Mesendoderm (in vitro differentiated cells): ENCODE measurements around the gene HOMER1.

Source experiments
- DNase-seq: peaks from one replicate; pipeline ENCODE4 v3.0.0; 2013
- H2AK5ac ChIP-seq: 2 replicates; pipeline ENCODE4 v1.6.1; 2013; ENCODE audit warnings: low read length, inconsistent platforms
- H2BK120ac ChIP-seq: 2 replicates; pipeline ENCODE4 v1.6.1; 2013; ENCODE audit warnings: low read depth, mild to moderate bottlenecking, low read length, moderate library complexity, mixed read lengths
- H2BK15ac ChIP-seq: replicated peaks from 2 replicates; pipeline ENCODE4 v1.6.1; 2013; ENCODE audit warnings: low read depth, mild to moderate bottlenecking, moderate library complexity
- H2BK5ac ChIP-seq: 2 replicates; pipeline ENCODE4 v1.6.1; 2013; ENCODE audit warnings: low read length, inconsistent platforms
- H3K18ac ChIP-seq: 2 replicates; pipeline ENCODE4 v1.6.1; 2013; ENCODE audit warnings: mild to moderate bottlenecking, low read length, mixed read lengths
- H3K23ac ChIP-seq: one replicate; pipeline ENCODE4 v1.6.1; 2013; ENCODE audit warnings: low read length
- H3K27ac ChIP-seq: 2 replicates; pipeline ENCODE4 v1.5.1; 2013; ENCODE audit warnings: low read depth, mild to moderate bottlenecking, inconsistent platforms, low read length, moderate library complexity
- H3K27me3 ChIP-seq: 2 replicates; pipeline ENCODE4 v1.6.1; 2013; ENCODE audit warnings: low read length, control low read depth, mild to moderate bottlenecking, inconsistent platforms; ENCODE audit not compliant: insufficient read depth, poor library complexity
- H3K36me3 ChIP-seq: 2 replicates; pipeline ENCODE4 v1.6.1; 2013; ENCODE audit warnings: low read length, inconsistent platforms; ENCODE audit not compliant: control insufficient read depth, insufficient read depth
- H3K4ac ChIP-seq: one replicate; pipeline ENCODE4 v1.6.1; 2013; ENCODE audit warnings: low read depth, mild to moderate bottlenecking, low read length, moderate library complexity
- H3K4me1 ChIP-seq: 2 replicates; pipeline ENCODE4 v1.6.1; 2013; ENCODE audit warnings: low read depth, low read length, inconsistent platforms; ENCODE audit not compliant: control insufficient read depth
- H3K4me2 ChIP-seq: 2 replicates; pipeline ENCODE4 v1.6.1; 2013; ENCODE audit warnings: low read length
- H3K4me3 ChIP-seq: 2 replicates; pipeline ENCODE4 v1.5.1; 2013; ENCODE audit warnings: mild to moderate bottlenecking, low read length
- H3K56ac ChIP-seq: one replicate; pipeline ENCODE4 v1.6.1; 2013; ENCODE audit warnings: low read length
- H3K79me1 ChIP-seq: 2 replicates; pipeline ENCODE4 v1.6.1; 2013; ENCODE audit warnings: low read length, inconsistent platforms
- H3K79me2 ChIP-seq: 2 replicates; pipeline ENCODE4 v1.6.1; 2013; ENCODE audit warnings: mild to moderate bottlenecking, low read length; ENCODE audit not compliant: control insufficient read depth, insufficient read depth
- H3K9ac ChIP-seq: 2 replicates; pipeline ENCODE4 v1.6.1; 2013; ENCODE audit warnings: low read length, inconsistent platforms
- H4K5ac ChIP-seq: one replicate; pipeline ENCODE4 v1.6.1; 2013; ENCODE audit warnings: low read length
- H4K8ac ChIP-seq: one replicate; pipeline ENCODE4 v1.6.1; 2013; ENCODE audit warnings: low read depth, mild to moderate bottlenecking, control low read depth, low read length, moderate library complexity
- WGBS: extraction: QIAGEN DNeasy Blood & Tissue Kit; methylation state at CpG from one replicate; pipeline ENCODE4 v1.1.7; 2013; ENCODE audit warnings: low lambda C conversion rate, missing lambda C conversion rate; ENCODE audit not compliant: insufficient coverage; ENCODE audit errors: extremely low coverage; 5-methylcytosine and 5-hydroxymethylcytosine counted together

Gene HOMER1

DNA sequence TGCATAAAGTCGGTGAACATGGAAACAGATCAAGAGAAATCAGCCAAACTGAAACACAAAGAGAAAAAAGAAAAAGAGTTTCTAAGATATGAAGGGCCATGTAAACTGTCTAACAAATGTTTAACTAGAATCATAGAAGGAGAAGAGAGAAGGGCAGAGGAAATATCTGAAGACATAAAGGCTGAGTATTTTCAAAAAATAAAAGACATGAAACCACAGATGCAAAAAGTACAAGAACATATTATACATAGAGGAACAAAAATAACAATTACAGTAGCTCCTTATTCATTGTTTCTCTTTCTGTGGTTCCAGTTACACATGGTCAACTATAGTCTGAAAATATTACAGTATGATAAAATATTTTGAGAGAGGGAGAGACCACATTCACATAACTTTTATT is 106.3 kb downstream of the HOMER1 start:
- WGBS = no CpG with 5 or more reads among the region's 1 CpG

DNA sequence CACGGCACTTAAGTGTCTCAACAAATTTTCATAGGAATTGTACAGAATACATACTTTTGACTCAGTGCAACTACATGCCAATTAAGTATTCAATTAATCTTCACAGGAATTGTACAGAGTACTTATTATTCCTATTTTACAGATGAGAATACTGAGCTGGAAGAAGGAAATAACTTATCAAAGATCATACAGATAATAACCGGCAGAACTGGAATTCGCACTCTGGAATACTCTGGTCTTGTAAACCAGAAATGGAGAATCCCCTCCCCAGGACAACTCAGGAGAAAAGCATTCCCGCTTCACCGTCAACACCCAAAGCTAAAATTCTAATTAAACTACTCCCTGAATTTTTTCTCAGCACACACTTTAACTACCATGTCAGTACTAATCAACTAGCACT is 112.7 kb downstream of the HOMER1 start:
- H3K36me3 ChIP-seq = no peaks in the 10 kb centered on the region
- no CpG with 5 or more reads among the region's 5 CpGs for WGBS
- H3K56ac ChIP-seq = no peak overlapping the region

More for the DNA sequence above, 106.3 kb downstream of the HOMER1 start:
- H3K36me3 ChIP-seq = no peaks in the 10 kb centered on the region
- no peak overlapping the region for H4K5ac ChIP-seq
- H3K4me2 ChIP-seq = no peak overlapping the region
- H3K79me1 ChIP-seq = no peaks in the 10 kb centered on the region
- no peak overlapping the region for H4K8ac ChIP-seq
- H2BK5ac ChIP-seq = no peak overlapping the region
- no peak for DNase-seq
- H2BK15ac ChIP-seq = no peak overlapping the region
- H3K4me1 ChIP-seq = no peaks in the 10 kb centered on the region
- no peaks in the 10 kb centered on the region for H3K79me2 ChIP-seq
- no peak overlapping the region for H3K27ac ChIP-seq
- no peak overlapping the region for H3K23ac ChIP-seq
- no peak overlapping the region for H3K4ac ChIP-seq
- no peak overlapping the region for H3K9ac ChIP-seq
- H3K4me3 ChIP-seq = no peak overlapping the region
- no peak overlapping the region for H2BK120ac ChIP-seq
- H3K18ac ChIP-seq = no peak overlapping the region
- no peak overlapping the region for H3K56ac ChIP-seq
- no peak overlapping the region for H2AK5ac ChIP-seq
- H3K27me3 ChIP-seq = no peaks in the 10 kb centered on the region

DNA sequence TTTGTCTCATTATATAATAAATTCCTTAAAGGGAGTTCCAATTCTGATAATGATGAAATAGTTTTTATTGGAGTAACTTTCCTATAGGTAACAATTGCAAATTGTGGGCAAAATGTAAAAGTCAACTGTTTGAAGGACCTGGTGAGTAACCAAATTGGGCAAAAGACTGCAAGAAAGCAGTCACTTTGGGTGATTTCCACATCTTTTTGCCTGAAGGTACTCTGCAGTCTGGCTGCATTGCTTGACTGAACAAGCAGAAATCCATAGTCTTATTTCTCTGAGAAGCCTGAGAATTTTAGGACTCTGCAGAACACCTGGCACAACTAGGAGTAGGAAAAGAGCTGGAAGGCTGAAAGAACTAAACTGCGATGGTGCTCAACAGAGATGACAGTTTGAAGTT is 114.9 kb downstream of the HOMER1 start:
- Histone ChIP-seq H3K4me2 (no peak overlapping the region), H3K9ac (no peak overlapping the region), H3K79me1 (no peaks in the 10 kb centered on the region), H3K56ac (no peak overlapping the region), H3K23ac (no peak overlapping the region), H4K5ac (no peak overlapping the region), H3K4ac (no peak overlapping the region), H3K79me2 (no peaks in the 10 kb centered on the region), H2AK5ac (no peak overlapping the region), H4K8ac (no peak overlapping the region), H2BK5ac (no peak overlapping the region), H3K4me1 (no peaks in the 10 kb centered on the region), H3K27ac (no peak overlapping the region), H2BK15ac (no peak overlapping the region), H3K27me3 (no peaks in the 10 kb centered on the region), H2BK120ac (no peak overlapping the region), H3K4me3 (no peak overlapping the region), H3K18ac (no peak overlapping the region), H3K36me3 (no peaks in the 10 kb centered on the region)
- no peak for DNase-seq
- WGBS = no CpG with 5 or more reads among the region's 1 CpG

More for the DNA sequence above, 112.7 kb downstream of the HOMER1 start:
- H3K4me2 ChIP-seq = no peak overlapping the region
- H3K27me3 ChIP-seq = no peaks in the 10 kb centered on the region
- no peak overlapping the region for H2BK5ac ChIP-seq
- no peak for DNase-seq
- H3K27ac ChIP-seq = no peak overlapping the region
- no peak overlapping the region for H4K8ac ChIP-seq
- no peak overlapping the region for H2BK15ac ChIP-seq
- H3K9ac ChIP-seq = no peak overlapping the region
- no peak overlapping the region for H2BK120ac ChIP-seq
- no peak overlapping the region for H3K18ac ChIP-seq
- H4K5ac ChIP-seq = no peak overlapping the region
- H3K4me3 ChIP-seq = no peak overlapping the region
- H3K79me2 ChIP-seq = no peaks in the 10 kb centered on the region
- no peaks in the 10 kb centered on the region for H3K79me1 ChIP-seq
- no peak overlapping the region for H3K4ac ChIP-seq
- H3K4me1 ChIP-seq = no peaks in the 10 kb centered on the region
- H2AK5ac ChIP-seq = no peak overlapping the region
- no peak overlapping the region for H3K23ac ChIP-seq

DNA sequence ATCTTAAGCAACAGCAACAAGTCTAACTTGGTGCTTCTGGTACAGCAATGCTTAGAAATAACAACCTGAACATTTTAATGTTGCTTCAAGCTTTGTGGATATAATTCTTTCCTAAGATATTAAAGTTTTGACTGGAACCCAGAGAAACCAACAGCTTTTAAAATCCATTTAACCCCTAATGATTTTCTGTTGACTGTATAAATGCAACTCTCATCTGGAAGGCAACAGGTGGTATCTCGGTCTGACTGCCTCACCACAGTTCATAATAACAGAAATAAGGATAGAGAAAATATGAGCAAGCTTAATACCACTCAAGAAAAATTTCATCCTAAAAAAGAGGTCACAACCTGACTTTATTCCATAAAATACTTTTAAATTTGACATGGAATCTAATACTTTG is 116.9 kb downstream of the HOMER1 start:
- Histone ChIP-seq H3K79me1 (no peaks in the 10 kb centered on the region), H3K4ac (no peak overlapping the region), H3K4me3 (no peak overlapping the region), H3K27ac (no peak overlapping the region), H4K8ac (no peak overlapping the region), H3K18ac (no peak overlapping the region), H3K27me3 (no peaks in the 10 kb centered on the region), H3K79me2 (no peaks in the 10 kb centered on the region), H3K36me3 (no peaks in the 10 kb centered on the region), H3K4me1 (no peaks in the 10 kb centered on the region), H3K4me2 (no peak overlapping the region), H3K9ac (no peak overlapping the region), H4K5ac (no peak overlapping the region), H2BK15ac (no peak overlapping the region), H3K56ac (no peak overlapping the region), H2BK5ac (no peak overlapping the region), H2BK120ac (no peak overlapping the region), H2AK5ac (no peak overlapping the region), H3K23ac (no peak overlapping the region)
- WGBS = no CpG with 5 or more reads among the region's 1 CpG
- no peak for DNase-seq

DNA sequence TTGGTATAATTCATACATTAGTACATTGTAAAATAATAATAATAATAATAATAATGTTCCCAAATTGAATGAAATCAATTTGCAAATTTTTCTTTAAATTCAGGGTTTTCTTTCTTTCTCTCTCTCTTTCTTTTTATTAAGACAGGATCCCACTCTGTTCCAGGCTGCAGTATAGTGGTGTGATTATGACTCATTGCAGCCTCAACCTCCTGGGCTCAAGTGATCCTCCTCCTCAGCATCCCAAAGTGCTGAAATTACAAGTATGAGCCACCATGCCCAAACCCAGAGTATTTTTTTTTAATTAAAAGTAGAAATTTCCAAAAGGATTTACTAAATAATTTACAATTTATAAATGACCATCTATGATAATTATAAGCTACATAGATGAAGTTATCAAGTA is 117.7 kb downstream of the HOMER1 start:
- Histone ChIP-seq H3K4me3 (no peak overlapping the region), H3K27me3 (no peaks in the 10 kb centered on the region), H3K23ac (no peak overlapping the region), H4K8ac (no peak overlapping the region), H3K27ac (no peak overlapping the region), H3K9ac (no peak overlapping the region), H2BK5ac (no peak overlapping the region), H3K79me1 (no peaks in the 10 kb centered on the region), H3K4me1 (no peaks in the 10 kb centered on the region), H4K5ac (no peak overlapping the region), H3K79me2 (no peaks in the 10 kb centered on the region), H3K4me2 (no peak overlapping the region), H3K18ac (no peak overlapping the region), H2BK120ac (no peak overlapping the region), H2BK15ac (no peak overlapping the region), H3K4ac (no peak overlapping the region), H2AK5ac (no peak overlapping the region), H3K36me3 (no peaks in the 10 kb centered on the region), H3K56ac (no peak overlapping the region)
- no peak for DNase-seq

DNA sequence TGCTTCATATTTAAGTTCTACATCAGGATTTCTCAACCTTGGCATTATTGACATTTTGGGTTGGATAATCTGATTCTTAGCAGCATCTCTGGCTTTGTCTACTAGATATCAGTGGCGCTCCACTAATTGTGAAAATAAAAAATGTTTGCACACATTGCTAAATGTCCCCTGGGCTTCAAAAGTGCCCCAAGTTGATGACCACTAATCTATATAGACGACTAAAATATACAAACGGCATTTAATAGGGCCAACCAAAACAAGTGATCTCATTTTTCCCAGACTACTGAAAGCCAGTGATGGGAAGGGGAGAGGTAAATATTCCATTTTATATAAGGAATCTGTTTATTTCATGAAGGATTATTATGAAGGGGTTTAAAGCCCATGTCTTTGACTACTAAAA is 118.6 kb downstream of the HOMER1 start:
- Histone ChIP-seq H3K56ac (no peak overlapping the region), H2BK15ac (no peak overlapping the region), H3K79me2 (no peaks in the 10 kb centered on the region), H3K18ac (no peak overlapping the region), H3K9ac (no peak overlapping the region), H3K4me3 (no peak overlapping the region), H4K5ac (no peak overlapping the region), H3K27me3 (no peaks in the 10 kb centered on the region), H3K27ac (no peak overlapping the region), H2BK5ac (no peak overlapping the region), H3K23ac (no peak overlapping the region), H3K4me1 (no peaks in the 10 kb centered on the region), H2BK120ac (no peak overlapping the region), H3K79me1 (no peaks in the 10 kb centered on the region), H3K4me2 (no peak overlapping the region), H3K4ac (no peak overlapping the region), H3K36me3 (no peaks in the 10 kb centered on the region), H4K8ac (no peak overlapping the region), H2AK5ac (no peak overlapping the region)
- DNase-seq = no peak
- WGBS = no CpG with 5 or more reads among the region's 3 CpGs
